IPS-18c (cell line): ENCODE data around the gene IMPG1.
"Not testable (repeated sequence)": the region's sequence is repeated elsewhere in the genome, so short reads cannot be mapped to it uniquely, and the experiment has no call there.

Source experiments
- H3K4me3 ChIP-seq: 2 replicates; pipeline ENCODE4 v1.7.0; 2013; ENCODE audit warnings: low read depth, mild to moderate bottlenecking, low read length, moderate library complexity; ENCODE audit not compliant: insufficient read depth
- H3K9me3 ChIP-seq: one replicate; pipeline ENCODE4 v1.6.1; 2013; ENCODE audit warnings: mild to moderate bottlenecking, low read length, moderate library complexity; ENCODE audit not compliant: control insufficient read depth, insufficient read depth

IMPG1 gene

GRCh38 chr6:75926293-75927168 is 145.9 kb downstream of the IMPG1 start:
- Histone ChIP-seq H3K9me3 (no peaks in the 10 kb centered on the region), H3K4me3 (no peak overlapping the region)

- H3K9me3 ChIP-seq = no peaks in the 10 kb centered on the region
- H3K4me3 ChIP-seq = no peak overlapping the region
These were observed 150.2 kb downstream of the IMPG1 start for GRCh38 chr6:75922226-75922625.

- H3K4me3 ChIP-seq = no peak overlapping the region
- H3K9me3 ChIP-seq = no peaks in the 10 kb centered on the region
These were observed 159.4 kb downstream of the IMPG1 start for GRCh38 chr6:75913040-75913439.

- Histone ChIP-seq H3K9me3 (no peaks in the 10 kb centered on the region), H3K4me3 (no peak overlapping the region)
These were observed 165.0 kb downstream of the IMPG1 start for GRCh38 chr6:75907444-75907843.

- no peak overlapping the region for H3K4me3 ChIP-seq
- H3K9me3 ChIP-seq = no peaks in the 10 kb centered on the region
These were observed 165.6 kb downstream of the IMPG1 start for GRCh38 chr6:75906871-75907270.

GRCh38 chr6:75905129-75905528 is 167.3 kb downstream of the IMPG1 start:
- H3K9me3 ChIP-seq, H3K4me3 ChIP-seq: not testable (repeated sequence)

- H3K9me3 ChIP-seq, H3K4me3 ChIP-seq: not testable (repeated sequence)
These were observed 172.2 kb downstream of the IMPG1 start for GRCh38 chr6:75900216-75900615.

- H3K9me3 ChIP-seq = no peaks in the 10 kb centered on the region
- no peak overlapping the region for H3K4me3 ChIP-seq
These were observed 175.9 kb downstream of the IMPG1 start for GRCh38 chr6:75896526-75896925.

- Histone ChIP-seq H3K4me3 (no peak overlapping the region), H3K9me3 (no peaks in the 10 kb centered on the region)
These were observed 178.7 kb downstream of the IMPG1 start for GRCh38 chr6:75893776-75894152.

- no peak overlapping the region for H3K4me3 ChIP-seq
- H3K9me3 ChIP-seq = no peaks in the 10 kb centered on the region
These were observed 179.2 kb downstream of the IMPG1 start for GRCh38 chr6:75893058-75893775.

GRCh38 chr6:75892384-75892783 is 180.1 kb downstream of the IMPG1 start:
- Histone ChIP-seq H3K4me3 (no peak overlapping the region), H3K9me3 (no peaks in the 10 kb centered on the region)

GRCh38 chr6:75884822-75885221 is 187.6 kb downstream of the IMPG1 start:
- H3K4me3 ChIP-seq = no peak overlapping the region
- no peaks in the 10 kb centered on the region for H3K9me3 ChIP-seq

- no peaks in the 10 kb centered on the region for H3K9me3 ChIP-seq
- H3K4me3 ChIP-seq = no peak overlapping the region
These were observed 189.7 kb downstream of the IMPG1 start for GRCh38 chr6:75882734-75883133.

- Histone ChIP-seq H3K4me3 (no peak overlapping the region), H3K9me3 (no peaks in the 10 kb centered on the region)
These were observed 192.2 kb downstream of the IMPG1 start for GRCh38 chr6:75880305-75880704.

- no peak overlapping the region for H3K4me3 ChIP-seq
- no peaks in the 10 kb centered on the region for H3K9me3 ChIP-seq
These were observed 196.3 kb downstream of the IMPG1 start for GRCh38 chr6:75876152-75876551.

- H3K4me3 ChIP-seq = no peak overlapping the region
- no peaks in the 10 kb centered on the region for H3K9me3 ChIP-seq
These were observed 198.2 kb downstream of the IMPG1 start for GRCh38 chr6:75874224-75874623.
